ENCODE measurements around the gene GPBP1. TPM values are rescaled to one million over a fixed set of nuclear protein-coding genes. Genes with fewer than 3 reads are reported as not detected.
A peak's percentile ranks its signal among the peaks of the same experiment; 100 is the strongest.

Gene GPBP1
- total RNA-seq, 1 donor from 2014 or later = 70.6 TPM

GRCh38 chr5:57291894-57292293 lies 118.0 kb downstream of the GPBP1 start:
- Histone ChIP-seq H3K27ac (no peak overlapping the region), H3K9me3 (no peaks in the 10 kb centered on the region), H3K36me3 (no peaks in the 10 kb centered on the region), H3K4me3 (no peak overlapping the region), H3K4me1 (no peaks in the 10 kb centered on the region), H3K27me3 (ENCODE audit: low read depth) (no peaks in the 10 kb centered on the region)
- DNase-seq = no peak
- intact Hi-C loops (cut with DNase I) = loop anchor here (10.0 kb wide), 1 partner anchor 483 kb away; no protein-coding TSS in a partner anchor
- ATAC-seq = no peak
- no peak for TF ChIP-seq CTCF (IDR thresholded peaks at IDR 0.05)

- TF ChIP-seq CTCF (IDR thresholded peaks at IDR 0.05) = no peak
- Histone ChIP-seq H3K9me3 (no peaks in the 10 kb centered on the region), H3K27me3 (ENCODE audit: low read depth) (no peaks in the 10 kb centered on the region)
Measured at GRCh38 chr5:57292336-57292735, 118.5 kb downstream of the GPBP1 start.

GRCh38 chr5:57298295-57298984 lies 124.6 kb downstream of the GPBP1 start:
- H3K4me3 ChIP-seq = peak overlapping the region; percentile 27
- no peak overlapping the region for H3K27ac ChIP-seq
- no peaks in the 10 kb centered on the region for H3K9me3 ChIP-seq
- DNase-seq (peak; percentile 60), ATAC-seq (peak; percentile 91 to 96)
- no peaks in the 10 kb centered on the region for H3K27me3 ChIP-seq (ENCODE audit: low read depth)
- intact Hi-C loops (cut with DNase I) = loop anchor here (5.0 to 10.0 kb wide), 2 partner anchors 476 to 1164 kb away; partner anchors contain the start of gene PLK2
- H3K36me3 ChIP-seq = no peaks in the 10 kb centered on the region
- peak; percentile 77 for TF ChIP-seq CTCF (IDR thresholded peaks at IDR 0.05)
- peaks cover 11% of the 10 kb centered on the region for H3K4me1 ChIP-seq

More at GRCh38 chr5:57292336-57292735, 118.5 kb downstream of the GPBP1 start:
- no peak for DNase-seq
- H3K4me3 ChIP-seq = no peak overlapping the region
- ATAC-seq = no peak
- H3K4me1 ChIP-seq = no peaks in the 10 kb centered on the region
- H3K36me3 ChIP-seq = no peaks in the 10 kb centered on the region
- intact Hi-C loops (cut with DNase I) = loop anchor here (10.0 kb wide), 1 partner anchor 482 kb away; no protein-coding TSS in a partner anchor
- no peak overlapping the region for H3K27ac ChIP-seq

GRCh38 chr5:57298985-57299491 lies 125.2 kb downstream of the GPBP1 start:
- intact Hi-C loops (cut with DNase I) = loop anchor here (5.0 to 10.0 kb wide), 2 partner anchors 476 to 1163 kb away; partner anchors contain the start of gene PLK2
- ATAC-seq (peak; percentile 84 to 86), DNase-seq (no peak)
- no peaks in the 10 kb centered on the region for H3K9me3 ChIP-seq
- no peak overlapping the region for H3K27ac ChIP-seq
- H3K4me1 ChIP-seq = peaks cover 11% of the 10 kb centered on the region
- no peaks in the 10 kb centered on the region for H3K36me3 ChIP-seq
- no peaks in the 10 kb centered on the region for H3K27me3 ChIP-seq (ENCODE audit: low read depth)
- peak overlapping the region; percentile 27 for H3K4me3 ChIP-seq
- peak; percentile 57 for TF ChIP-seq CTCF (IDR thresholded peaks at IDR 0.05)

- H3K9me3 ChIP-seq = no peaks in the 10 kb centered on the region
- H3K27me3 ChIP-seq (ENCODE audit: low read depth) = no peaks in the 10 kb centered on the region
- DNase-seq = no peak
- H3K4me3 ChIP-seq = no peak overlapping the region
- H3K27ac ChIP-seq = no peak overlapping the region
- ATAC-seq = no peak
- no peak for TF ChIP-seq CTCF (IDR thresholded peaks at IDR 0.05)
- peaks cover 11% of the 10 kb centered on the region for H3K4me1 ChIP-seq
- H3K36me3 ChIP-seq = no peaks in the 10 kb centered on the region
- intact Hi-C loops (cut with DNase I) = loop anchor here (5.0 to 10.0 kb wide), 2 partner anchors 475 to 1162 kb away; partner anchors contain the start of gene PLK2
Measured at GRCh38 chr5:57299986-57300385, 126.1 kb downstream of the GPBP1 start.
